Measurements from ENCODE around the gene PALD1.

PALD1 gene

DNA sequence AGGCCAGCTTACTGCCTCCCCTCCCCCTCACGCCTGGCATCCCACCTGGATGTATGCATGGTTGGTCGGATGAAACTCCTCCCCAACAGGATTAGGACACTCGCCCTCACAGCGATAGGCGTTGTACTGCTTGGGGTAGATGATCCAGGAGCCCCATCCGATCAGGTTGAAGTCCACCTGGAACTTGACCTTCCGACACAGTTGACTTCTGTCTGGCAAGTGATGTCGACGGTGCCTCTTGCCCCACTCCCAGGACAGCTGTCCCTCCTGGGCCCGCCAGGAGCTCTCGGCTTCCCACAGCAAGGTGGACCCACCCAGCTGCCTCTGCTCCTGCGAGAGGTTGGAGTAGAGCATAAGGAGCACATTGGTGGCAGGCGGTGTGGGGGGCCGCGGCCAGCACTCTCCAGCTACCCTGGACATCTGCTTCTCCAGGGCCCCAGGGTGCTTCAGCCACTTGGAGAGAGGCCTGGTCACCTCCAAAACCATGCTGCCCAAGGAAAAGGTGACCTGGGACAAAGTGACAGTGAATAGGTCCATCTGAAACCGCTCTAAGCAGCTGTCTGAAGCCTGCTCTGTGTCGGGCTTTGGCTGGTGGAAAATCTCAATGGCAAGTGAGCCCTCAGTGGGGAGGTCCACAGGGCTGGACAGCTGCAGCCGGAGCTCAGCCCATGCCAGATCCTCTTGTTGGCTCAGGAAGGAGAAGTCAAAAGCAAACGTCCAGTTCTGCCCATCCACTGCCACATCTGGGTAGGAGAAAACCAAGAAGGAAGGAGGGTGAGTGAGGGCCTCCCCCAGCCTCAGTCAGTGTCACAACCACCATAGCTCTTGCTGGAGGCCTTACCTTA lies 43.1 kb upstream of the PALD1 start:
- in situ Hi-C loops (cut with MboI; ENCODE audit: low pct_unique_long_range_greater_than_20kb, low sequenced_read_pairs, unreplicated experiment): no loop called here
- DNase-seq (ENCODE audit: low spot score): no peak
- TF ChIP-seq CTCF (IDR thresholded peaks at IDR 0.05; ENCODE audit: extremely low read depth, insufficient read depth, missing control alignments): no peak

DNA sequence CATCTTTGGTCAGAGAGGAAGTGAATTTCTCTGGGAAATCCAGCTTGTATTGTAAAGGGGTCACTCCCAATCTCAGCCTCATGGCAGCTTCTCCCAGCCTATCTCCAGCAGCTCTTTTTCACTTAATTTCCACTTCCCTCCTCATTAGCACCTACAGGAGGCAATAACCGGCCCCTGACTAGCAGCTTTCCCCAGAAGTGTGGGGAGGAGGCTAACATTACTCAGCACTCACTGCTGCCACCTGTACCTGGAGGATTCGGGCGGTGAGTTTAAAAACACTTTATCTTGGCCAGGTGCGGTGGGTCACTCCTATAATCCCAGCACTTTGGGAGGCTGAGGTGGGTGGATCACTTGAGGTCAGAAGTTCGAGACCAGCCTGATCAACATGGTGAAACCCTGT lies 40.8 kb upstream of the PALD1 start:
- no peak for DNase-seq (ENCODE audit: low spot score)
- in situ Hi-C loops (cut with MboI; ENCODE audit: low pct_unique_long_range_greater_than_20kb, low sequenced_read_pairs, unreplicated experiment): no loop called here
- no peak for TF ChIP-seq CTCF (IDR thresholded peaks at IDR 0.05; ENCODE audit: extremely low read depth, insufficient read depth, missing control alignments)

DNA sequence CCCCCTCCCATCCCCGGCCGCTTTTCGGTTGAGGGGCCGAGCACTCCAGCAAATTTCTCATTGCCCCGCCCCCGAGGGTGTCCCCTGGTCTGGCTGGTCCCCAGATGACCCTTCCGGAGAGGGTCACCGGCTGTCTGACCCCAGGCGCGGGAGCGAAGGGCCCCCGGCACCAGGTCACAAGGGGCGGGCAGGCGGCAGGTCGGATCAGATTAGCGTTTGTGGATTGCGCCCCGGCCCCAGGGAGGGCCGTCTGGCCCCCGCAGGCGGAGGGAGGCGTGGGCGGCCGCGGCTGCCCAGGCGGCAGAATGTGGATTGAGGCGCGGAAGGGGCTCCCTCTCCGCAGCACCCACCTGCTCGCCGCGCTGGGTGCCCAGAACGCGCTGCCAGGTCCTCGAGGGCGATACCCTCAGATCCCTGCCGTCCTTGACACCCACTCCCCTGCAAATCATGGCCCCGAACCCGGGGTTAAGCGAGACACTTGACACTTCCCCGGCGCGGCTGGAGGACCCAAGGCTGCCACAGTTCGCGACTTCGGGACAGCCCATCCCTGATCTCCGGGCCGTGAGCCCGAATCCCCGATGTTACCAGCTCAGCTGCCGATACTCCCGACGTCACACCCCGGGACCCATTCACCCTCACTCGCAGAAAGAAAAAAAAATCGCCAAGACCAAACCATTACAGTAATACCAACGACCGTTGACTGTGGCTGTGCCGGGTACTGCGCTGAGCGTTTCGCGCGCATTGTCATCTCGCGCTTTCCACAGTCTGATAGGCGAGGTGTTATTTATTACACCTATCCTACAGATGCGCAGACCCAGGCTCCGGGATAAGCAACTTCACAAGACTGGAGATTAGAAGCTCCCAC lies 38.0 kb upstream of the PALD1 start:
- in situ Hi-C loops (cut with MboI; ENCODE audit: low pct_unique_long_range_greater_than_20kb, low sequenced_read_pairs, unreplicated experiment): no loop called here
- no peak for TF ChIP-seq CTCF (IDR thresholded peaks at IDR 0.05; ENCODE audit: extremely low read depth, insufficient read depth, missing control alignments)
- peak; percentile 50 for DNase-seq (ENCODE audit: low spot score)

- in situ Hi-C loops (cut with MboI; ENCODE audit: low pct_unique_long_range_greater_than_20kb, low sequenced_read_pairs, unreplicated experiment): no loop called here
- no peak for DNase-seq (ENCODE audit: low spot score)
- no peak for TF ChIP-seq CTCF (IDR thresholded peaks at IDR 0.05; ENCODE audit: extremely low read depth, insufficient read depth, missing control alignments)
Measured at GRCh38 chr10:70441161-70441894, 37.2 kb upstream of the PALD1 start, which contains the start of gene NODAL. NODAL (minus strand) TSS chr10:70441681; CDS start chr10:70441667, 14 bp downstream.

DNA sequence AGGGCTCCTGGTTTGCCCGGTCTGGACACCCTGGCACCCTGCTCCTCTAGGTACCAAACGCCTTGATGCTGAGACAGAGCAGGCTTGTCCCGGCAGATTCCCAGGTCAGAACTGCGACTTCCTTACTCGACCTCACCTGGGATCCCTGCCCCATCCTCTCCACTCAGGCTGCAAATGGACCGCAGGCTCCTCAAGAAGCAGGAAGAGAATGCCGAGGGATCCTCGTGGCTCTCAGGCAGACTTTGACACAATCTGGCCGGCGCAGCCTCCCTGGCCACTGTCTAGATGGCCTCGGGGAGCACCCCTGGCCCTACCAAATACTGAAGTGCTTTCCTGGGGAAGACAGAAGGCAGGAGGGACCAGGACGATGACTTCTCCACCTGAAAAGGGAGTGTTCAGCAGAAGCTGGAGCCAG lies 36.7 kb upstream of the PALD1 start:
- in situ Hi-C loops (cut with MboI; ENCODE audit: low pct_unique_long_range_greater_than_20kb, low sequenced_read_pairs, unreplicated experiment): no loop called here
- no peak for DNase-seq (ENCODE audit: low spot score)
- no peak for TF ChIP-seq CTCF (IDR thresholded peaks at IDR 0.05; ENCODE audit: extremely low read depth, insufficient read depth, missing control alignments)

DNA sequence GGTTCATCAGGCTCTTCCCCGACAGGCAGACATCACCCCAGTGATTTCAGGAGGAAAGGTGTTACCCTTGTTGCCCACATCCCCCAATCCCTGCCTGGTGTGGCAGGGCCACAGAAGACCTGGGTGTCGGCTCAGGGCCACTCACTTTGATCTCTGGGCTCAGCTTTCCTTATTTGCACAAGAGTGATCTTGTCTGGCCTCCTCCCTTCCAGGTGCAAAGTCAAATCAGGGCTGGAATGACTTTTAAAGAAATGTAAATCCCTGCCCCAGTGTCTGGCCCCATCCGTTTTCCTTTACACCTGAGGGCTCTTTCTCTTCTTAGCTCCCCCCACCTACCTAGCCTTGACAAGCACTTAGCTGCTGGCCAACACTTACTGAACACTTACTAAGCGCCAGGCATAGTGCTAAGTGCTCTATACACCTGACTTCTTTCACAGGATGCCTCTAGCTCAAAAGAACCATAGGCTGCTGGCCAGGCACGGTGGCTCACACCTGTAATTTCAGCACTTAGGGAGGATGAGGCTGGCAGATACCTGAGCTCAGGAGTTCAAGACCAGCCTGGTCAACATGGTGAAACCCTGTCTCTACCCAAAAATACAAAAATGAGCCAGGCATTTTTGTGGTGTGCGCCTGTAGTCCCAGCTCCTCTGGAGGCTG lies 36.1 kb upstream of the PALD1 start:
- no peak for DNase-seq (ENCODE audit: low spot score)
- in situ Hi-C loops (cut with MboI; ENCODE audit: low pct_unique_long_range_greater_than_20kb, low sequenced_read_pairs, unreplicated experiment): no loop called here

More for the DNA sequence above, 36.1 kb upstream of the PALD1 start:
- no peak for TF ChIP-seq CTCF (IDR thresholded peaks at IDR 0.05; ENCODE audit: extremely low read depth, insufficient read depth, missing control alignments)

Measured in GM13977 (cell line).